WI38 (cell line): ENCODE results near the gene HDAC4.

Experiments
- H3K4me3 ChIP-seq: 2 replicates; pipeline ENCODE4 v1.5.1; 2011; ENCODE audit warnings: low read depth, mild to moderate bottlenecking, control low read depth, low read length
- TF ChIP-seq, protein P1 (sequence below): IDR thresholded peaks from 2 replicates; pipeline ENCODE4 v1.5.1; 2012; ENCODE audit warnings: low read depth, mild to moderate bottlenecking, control low read depth, low read length

The HDAC4 gene

DNA sequence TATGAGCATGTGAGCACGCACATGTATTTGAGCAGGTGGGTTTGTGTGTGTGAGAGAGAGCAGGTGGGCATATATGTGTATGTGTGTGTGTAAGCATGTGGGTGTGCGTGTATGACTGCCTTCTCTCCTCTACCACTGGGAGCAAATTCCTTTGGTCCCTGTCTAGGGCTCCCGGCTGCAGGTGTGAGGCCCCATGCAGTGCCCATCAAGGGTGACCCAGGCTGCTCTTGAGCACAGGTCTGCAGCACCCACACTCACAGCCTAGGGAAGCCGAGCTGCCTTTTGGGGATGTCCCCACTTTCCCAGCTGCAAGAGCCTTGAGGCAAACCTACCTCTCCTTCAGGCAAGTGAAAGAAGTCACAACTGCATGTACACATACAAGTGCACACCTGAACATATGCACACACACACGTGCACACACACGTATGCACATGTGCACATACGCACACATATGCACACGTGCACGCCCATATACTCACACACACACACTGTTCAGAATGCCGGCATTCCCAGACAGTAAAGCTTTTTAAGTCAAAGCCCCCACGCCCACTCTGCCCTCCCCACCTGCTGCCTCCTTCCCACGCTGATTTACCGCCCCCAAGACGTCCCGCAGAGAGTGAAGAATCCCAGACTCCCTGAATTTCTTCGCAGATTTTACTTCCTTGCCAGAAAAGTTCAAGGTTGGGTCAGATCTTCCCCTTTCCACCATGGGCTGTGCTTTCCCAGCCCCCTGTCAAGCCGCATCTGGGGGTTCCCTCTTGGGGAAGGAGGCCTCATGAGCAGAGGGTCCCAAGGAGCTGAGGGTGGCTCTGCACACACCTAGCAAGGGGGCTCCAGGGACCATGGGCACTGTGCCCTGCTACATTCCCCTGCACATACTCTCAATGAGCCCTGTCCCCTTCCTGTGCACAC lies 382.3 kb downstream of the HDAC4 start:
- no peak overlapping the region for H3K4me3 ChIP-seq
- TF ChIP-seq, protein P1, sequence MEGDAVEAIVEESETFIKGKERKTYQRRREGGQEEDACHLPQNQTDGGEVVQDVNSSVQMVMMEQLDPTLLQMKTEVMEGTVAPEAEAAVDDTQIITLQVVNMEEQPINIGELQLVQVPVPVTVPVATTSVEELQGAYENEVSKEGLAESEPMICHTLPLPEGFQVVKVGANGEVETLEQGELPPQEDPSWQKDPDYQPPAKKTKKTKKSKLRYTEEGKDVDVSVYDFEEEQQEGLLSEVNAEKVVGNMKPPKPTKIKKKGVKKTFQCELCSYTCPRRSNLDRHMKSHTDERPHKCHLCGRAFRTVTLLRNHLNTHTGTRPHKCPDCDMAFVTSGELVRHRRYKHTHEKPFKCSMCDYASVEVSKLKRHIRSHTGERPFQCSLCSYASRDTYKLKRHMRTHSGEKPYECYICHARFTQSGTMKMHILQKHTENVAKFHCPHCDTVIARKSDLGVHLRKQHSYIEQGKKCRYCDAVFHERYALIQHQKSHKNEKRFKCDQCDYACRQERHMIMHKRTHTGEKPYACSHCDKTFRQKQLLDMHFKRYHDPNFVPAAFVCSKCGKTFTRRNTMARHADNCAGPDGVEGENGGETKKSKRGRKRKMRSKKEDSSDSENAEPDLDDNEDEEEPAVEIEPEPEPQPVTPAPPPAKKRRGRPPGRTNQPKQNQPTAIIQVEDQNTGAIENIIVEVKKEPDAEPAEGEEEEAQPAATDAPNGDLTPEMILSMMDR: no peak

DNA sequence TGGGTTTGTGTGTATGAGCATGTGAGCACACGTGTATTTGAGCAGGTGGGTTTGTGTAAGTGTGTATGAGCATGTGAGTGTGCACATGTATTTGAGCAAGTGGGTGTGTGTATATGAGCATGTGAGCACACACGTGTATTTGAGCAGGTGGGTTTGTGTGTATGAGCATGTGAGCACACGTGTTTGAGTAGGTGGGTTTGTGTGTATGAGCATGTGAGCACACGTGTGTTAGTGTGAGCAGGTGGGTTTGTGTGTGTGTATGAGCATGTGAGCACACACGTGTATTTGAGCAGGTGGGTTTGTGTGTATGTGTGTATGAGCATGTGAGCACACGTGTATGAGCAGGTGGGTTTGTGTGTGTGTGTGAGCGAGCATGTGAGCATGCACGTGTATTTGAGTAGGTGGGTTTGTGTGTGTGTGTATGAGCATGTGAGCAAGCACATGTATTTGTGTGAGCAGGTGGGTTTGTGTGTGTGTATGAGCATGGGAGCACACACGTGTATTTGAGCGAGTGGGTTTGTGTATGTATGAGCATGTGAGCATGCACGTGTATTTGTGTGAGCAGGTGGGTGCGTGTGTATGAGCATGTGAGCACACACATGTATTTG lies 383.2 kb downstream of the HDAC4 start:
- no peak overlapping the region for H3K4me3 ChIP-seq
- TF ChIP-seq, protein P1: no peak

DNA sequence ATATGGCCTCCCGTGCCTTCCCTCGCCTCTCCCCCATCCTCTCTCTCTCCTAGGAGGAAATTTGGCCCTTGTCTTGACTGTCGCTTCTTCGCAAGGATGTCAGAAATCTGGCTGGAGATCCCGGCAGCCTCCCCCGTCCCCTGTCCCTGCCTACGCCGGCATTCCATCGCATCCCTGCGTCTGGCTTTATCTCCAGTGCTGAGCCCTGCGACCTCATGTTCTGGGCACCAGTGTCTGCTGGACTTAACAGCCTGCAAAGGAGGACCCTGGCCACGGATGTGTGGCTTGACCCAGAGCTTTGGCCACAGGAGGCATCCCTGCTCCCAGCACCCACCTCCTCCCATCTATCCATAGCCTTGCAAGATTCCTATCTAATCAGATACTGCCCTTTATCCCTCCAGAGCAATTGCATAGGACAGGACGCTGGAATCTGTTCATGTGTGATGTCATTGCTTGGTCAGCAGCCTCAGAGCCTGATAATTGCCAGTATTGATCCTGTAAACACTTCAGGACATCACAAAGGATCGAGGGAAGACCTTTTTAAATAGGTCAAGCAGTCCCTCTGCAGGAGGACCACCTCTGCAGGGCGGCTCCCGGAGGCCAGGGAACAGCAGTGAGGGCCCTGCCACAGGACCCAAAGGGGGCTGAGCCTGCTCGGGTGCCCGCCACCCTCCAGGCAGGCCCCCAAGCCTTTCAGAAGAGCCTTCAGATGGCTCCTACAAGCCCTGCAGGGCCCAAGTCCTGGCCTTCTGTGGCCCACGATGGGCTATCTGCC lies 384.7 kb downstream of the HDAC4 start:
- TF ChIP-seq, protein P1: no peak
- H3K4me3 ChIP-seq: no peak overlapping the region

DNA sequence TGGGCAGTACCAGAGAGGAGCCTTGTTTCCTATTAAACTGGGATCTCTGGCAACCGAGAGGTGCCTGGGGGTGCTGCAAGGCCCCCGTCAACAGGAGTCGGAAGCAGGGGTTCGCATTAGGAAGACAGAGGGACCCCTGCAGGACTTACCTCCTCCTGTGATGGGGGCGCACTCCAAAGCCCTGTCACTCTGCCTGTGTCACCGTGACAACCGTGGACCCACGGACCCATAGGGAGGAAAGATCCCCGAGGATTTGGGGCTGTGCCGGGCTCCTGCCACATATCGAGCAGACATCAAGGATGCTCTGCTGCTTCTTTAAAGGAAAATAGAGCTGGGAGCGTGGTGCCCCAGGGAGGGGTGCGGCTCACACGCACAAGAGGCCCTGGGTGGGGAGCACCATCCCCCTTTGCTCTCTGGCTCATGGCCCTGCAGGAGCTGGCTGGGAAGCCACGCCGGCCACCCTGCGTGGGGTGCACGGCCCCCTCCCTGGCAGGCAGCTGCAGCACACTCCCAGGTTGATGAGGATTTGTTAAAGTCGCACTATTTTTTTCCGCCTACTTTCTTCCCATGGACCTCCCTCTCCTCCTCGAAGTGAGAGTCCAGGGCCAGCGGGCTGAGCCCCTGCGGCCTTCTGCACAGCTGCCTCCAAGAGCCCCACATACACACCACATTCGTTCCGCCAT lies 385.5 kb downstream of the HDAC4 start:
- TF ChIP-seq, protein P1: no peak
- H3K4me3 ChIP-seq: no peak overlapping the region

DNA sequence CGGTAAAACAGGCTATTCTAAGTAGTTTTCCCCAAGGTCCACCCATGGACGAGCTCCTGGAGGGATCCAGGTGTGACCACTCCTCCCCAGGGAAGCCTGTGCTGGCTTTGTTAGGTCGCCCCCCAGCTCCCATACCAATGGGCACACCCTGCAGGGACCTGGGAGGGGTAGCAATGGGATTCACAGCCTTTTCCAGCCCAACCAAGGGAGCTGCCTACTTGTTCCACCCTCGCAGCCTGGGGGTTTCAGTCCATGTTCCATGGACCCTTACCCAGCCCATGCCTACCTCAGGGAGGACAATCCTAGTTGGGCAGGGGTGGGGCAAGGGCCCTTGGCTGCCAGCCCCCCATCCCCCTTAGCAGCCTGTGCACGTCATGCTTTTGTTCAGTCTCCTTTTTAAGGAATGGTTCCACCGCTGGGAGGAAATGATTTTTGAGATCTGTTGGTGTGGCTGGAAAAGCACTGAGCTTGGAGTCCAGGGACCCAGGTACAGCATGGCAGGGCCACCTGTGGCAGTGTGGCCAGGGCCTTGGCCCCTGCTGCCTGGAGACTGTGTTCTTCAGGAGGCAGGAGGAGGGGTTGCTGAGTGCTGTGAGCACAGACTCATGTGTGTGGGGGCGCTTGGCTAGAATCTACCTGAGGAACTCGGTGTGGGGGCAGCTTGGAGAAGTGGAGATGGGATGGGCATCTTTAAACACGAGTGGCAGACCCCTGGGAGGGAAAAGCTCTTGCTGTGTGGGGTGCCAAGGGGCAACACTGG lies 386.2 kb downstream of the HDAC4 start:
- no peak overlapping the region for H3K4me3 ChIP-seq
- TF ChIP-seq, protein P1: no peak

DNA sequence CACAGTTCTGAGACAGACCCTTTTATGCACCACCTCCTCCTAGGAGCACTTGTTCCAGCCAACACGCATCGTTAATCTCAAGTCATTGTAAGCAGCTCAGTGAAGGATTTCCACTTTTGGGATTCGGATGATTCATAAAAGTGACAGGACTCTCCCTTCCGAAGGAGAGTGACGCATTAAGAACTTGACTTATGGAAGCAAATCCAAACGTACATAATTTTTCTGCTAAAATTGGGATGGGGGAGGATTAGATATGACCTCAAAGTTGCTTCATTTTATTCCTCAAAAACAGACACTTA lies 387.2 kb downstream of the HDAC4 start:
- TF ChIP-seq, protein P1: no peak
- no peak overlapping the region for H3K4me3 ChIP-seq
